ENCODE measurements around the gene TCL1A.
A peak's percentile ranks its signal among the peaks of the same experiment; 100 is the strongest.
"Not testable (repeated sequence)": the region's sequence is repeated elsewhere in the genome, so short reads cannot be mapped to it uniquely, and the experiment has no call there.

TCL1A gene

DNA sequence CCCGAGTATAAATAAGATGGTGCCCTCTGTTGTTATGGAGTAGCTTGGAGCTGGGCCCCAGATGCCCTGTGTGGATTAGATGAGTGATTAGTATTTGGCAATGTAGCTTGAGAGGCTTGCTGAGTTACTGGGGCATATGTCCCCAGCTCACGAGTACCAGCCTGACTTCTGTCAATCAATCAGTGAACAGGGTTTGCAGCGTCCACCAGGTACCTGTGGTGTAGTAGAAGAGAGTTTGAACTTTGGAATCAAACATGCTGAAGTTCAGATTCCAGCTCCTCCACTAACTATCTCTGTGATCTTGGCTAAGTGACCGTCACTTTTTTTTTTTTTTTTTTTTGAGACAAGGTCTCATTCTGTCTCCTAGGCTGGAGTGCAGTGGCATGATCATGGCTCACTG is 39.3 kb downstream of the TCL1A start:
- H3K36me3 ChIP-seq (ENCODE audit: control insufficient read depth, insufficient read depth, low read length, severe bottlenecking) = no peaks in the 10 kb centered on the region
- H3K27me3 ChIP-seq (replicated peaks; ENCODE audit: control insufficient read depth, insufficient read depth, low read length) = peaks cover 36% of the 10 kb centered on the region
- H3K9me3 ChIP-seq (ENCODE audit: control insufficient read depth, low read length) = peaks cover 9% of the 10 kb centered on the region
- no peaks in the 10 kb centered on the region for H3K4me1 ChIP-seq (ENCODE audit: control insufficient read depth, insufficient read depth, low read length)
- no peak overlapping the region for H3K4me3 ChIP-seq (ENCODE audit: low read length)
- no peak overlapping the region for H3K9ac ChIP-seq (ENCODE audit: low read length)
- DNase-seq (ENCODE audit: low read depth) = no peak

- Histone ChIP-seq H3K9ac (ENCODE audit: low read length) (no peak overlapping the region), H3K36me3 (ENCODE audit: control insufficient read depth, insufficient read depth, low read length, severe bottlenecking) (no peaks in the 10 kb centered on the region), H3K9me3 (ENCODE audit: control insufficient read depth, low read length) (peaks cover 8% of the 10 kb centered on the region), H3K4me3 (ENCODE audit: low read length) (no peak overlapping the region), H3K4me1 (ENCODE audit: control insufficient read depth, insufficient read depth, low read length) (no peaks in the 10 kb centered on the region), H3K27me3 (replicated peaks; ENCODE audit: control insufficient read depth, insufficient read depth, low read length) (peaks cover 46% of the 10 kb centered on the region)
- DNase-seq (ENCODE audit: low read depth) = no peak
These were observed 45.6 kb downstream of the TCL1A start for GRCh38 chr14:95668235-95668772.

GRCh38 chr14:95667249-95667693 is 46.7 kb downstream of the TCL1A start:
- DNase-seq (ENCODE audit: low read depth) = no peak
- H3K9ac ChIP-seq (ENCODE audit: low read length) = no peak overlapping the region
- peaks cover 38% of the 10 kb centered on the region for H3K27me3 ChIP-seq (replicated peaks; ENCODE audit: control insufficient read depth, insufficient read depth, low read length)
- H3K9me3 ChIP-seq (ENCODE audit: control insufficient read depth, low read length) = peaks cover 8% of the 10 kb centered on the region
- H3K4me3 ChIP-seq (ENCODE audit: low read length) = no peak overlapping the region
- no peaks in the 10 kb centered on the region for H3K4me1 ChIP-seq (ENCODE audit: control insufficient read depth, insufficient read depth, low read length)
- H3K36me3 ChIP-seq (ENCODE audit: control insufficient read depth, insufficient read depth, low read length, severe bottlenecking) = no peaks in the 10 kb centered on the region

DNA sequence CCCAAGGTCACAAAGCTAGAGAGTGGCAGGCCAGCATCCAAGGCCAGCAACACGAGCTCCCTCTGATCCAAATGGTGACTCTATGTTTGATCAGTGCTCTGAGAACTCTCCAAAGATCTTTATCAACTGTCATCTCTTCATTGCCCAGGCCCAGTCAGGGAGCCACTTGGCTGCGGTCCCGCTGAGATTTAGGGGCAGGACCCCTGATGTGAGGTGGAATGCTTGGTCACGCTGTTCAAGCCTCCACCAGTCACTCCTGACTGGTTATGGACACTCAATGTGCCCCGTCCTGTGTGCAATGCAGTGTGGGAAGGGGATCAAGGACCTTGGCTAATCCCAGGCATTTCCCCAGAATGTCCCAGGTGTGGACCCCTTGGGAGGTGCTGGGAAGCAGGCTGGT is 47.5 kb downstream of the TCL1A start:
- H3K27me3 ChIP-seq (replicated peaks; ENCODE audit: control insufficient read depth, insufficient read depth, low read length) = peaks cover 37% of the 10 kb centered on the region
- no peaks in the 10 kb centered on the region for H3K4me1 ChIP-seq (ENCODE audit: control insufficient read depth, insufficient read depth, low read length)
- no peak for DNase-seq (ENCODE audit: low read depth)
- H3K4me3 ChIP-seq (ENCODE audit: low read length) = no peak overlapping the region
- H3K36me3 ChIP-seq (ENCODE audit: control insufficient read depth, insufficient read depth, low read length, severe bottlenecking) = no peaks in the 10 kb centered on the region
- H3K9ac ChIP-seq (ENCODE audit: low read length) = no peak overlapping the region
- H3K9me3 ChIP-seq (ENCODE audit: control insufficient read depth, low read length) = peaks cover 8% of the 10 kb centered on the region

GRCh38 chr14:95665530-95665929 is 48.4 kb downstream of the TCL1A start:
- H3K4me1 ChIP-seq (ENCODE audit: control insufficient read depth, insufficient read depth, low read length); H3K9ac ChIP-seq (ENCODE audit: low read length); H3K4me3 ChIP-seq (ENCODE audit: low read length); H3K36me3 ChIP-seq (ENCODE audit: control insufficient read depth, insufficient read depth, low read length, severe bottlenecking); DNase-seq (ENCODE audit: low read depth); H3K9me3 ChIP-seq (ENCODE audit: control insufficient read depth, low read length): not testable (repeated sequence)
- H3K27me3 ChIP-seq (replicated peaks; ENCODE audit: control insufficient read depth, insufficient read depth, low read length) = peaks cover 46% of the 10 kb centered on the region

GRCh38 chr14:95664546-95664945 is 49.4 kb downstream of the TCL1A start:
- no peaks in the 10 kb centered on the region for H3K4me1 ChIP-seq (ENCODE audit: control insufficient read depth, insufficient read depth, low read length)
- peaks cover 2% of the 10 kb centered on the region for H3K9me3 ChIP-seq (ENCODE audit: control insufficient read depth, low read length)
- no peak overlapping the region for H3K9ac ChIP-seq (ENCODE audit: low read length)
- DNase-seq (ENCODE audit: low read depth) = no peak
- no peak overlapping the region for H3K4me3 ChIP-seq (ENCODE audit: low read length)
- no peaks in the 10 kb centered on the region for H3K36me3 ChIP-seq (ENCODE audit: control insufficient read depth, insufficient read depth, low read length, severe bottlenecking)
- peaks cover 46% of the 10 kb centered on the region for H3K27me3 ChIP-seq (replicated peaks; ENCODE audit: control insufficient read depth, insufficient read depth, low read length)

- DNase-seq (ENCODE audit: low read depth) = no peak
- H3K4me1 ChIP-seq (ENCODE audit: control insufficient read depth, insufficient read depth, low read length) = no peaks in the 10 kb centered on the region
- H3K36me3 ChIP-seq (ENCODE audit: control insufficient read depth, insufficient read depth, low read length, severe bottlenecking) = no peaks in the 10 kb centered on the region
- no peaks in the 10 kb centered on the region for H3K9me3 ChIP-seq (ENCODE audit: control insufficient read depth, low read length)
- H3K4me3 ChIP-seq (ENCODE audit: low read length) = no peak overlapping the region
- H3K9ac ChIP-seq (ENCODE audit: low read length) = no peak overlapping the region
- H3K27me3 ChIP-seq (replicated peaks; ENCODE audit: control insufficient read depth, insufficient read depth, low read length) = peaks cover 47% of the 10 kb centered on the region
These were observed 49.9 kb downstream of the TCL1A start for GRCh38 chr14:95664066-95664465.

- H3K9ac ChIP-seq (ENCODE audit: low read length) = no peak overlapping the region
- no peak for DNase-seq (ENCODE audit: low read depth)
- H3K9me3 ChIP-seq (ENCODE audit: control insufficient read depth, low read length) = no peaks in the 10 kb centered on the region
- no peaks in the 10 kb centered on the region for H3K4me1 ChIP-seq (ENCODE audit: control insufficient read depth, insufficient read depth, low read length)
- peaks cover 48% of the 10 kb centered on the region for H3K27me3 ChIP-seq (replicated peaks; ENCODE audit: control insufficient read depth, insufficient read depth, low read length)
- no peak overlapping the region for H3K4me3 ChIP-seq (ENCODE audit: low read length)
- no peaks in the 10 kb centered on the region for H3K36me3 ChIP-seq (ENCODE audit: control insufficient read depth, insufficient read depth, low read length, severe bottlenecking)
These were observed 50.6 kb downstream of the TCL1A start for GRCh38 chr14:95663226-95663797.

- H3K4me1 ChIP-seq (ENCODE audit: control insufficient read depth, insufficient read depth, low read length) = no peaks in the 10 kb centered on the region
- no peaks in the 10 kb centered on the region for H3K36me3 ChIP-seq (ENCODE audit: control insufficient read depth, insufficient read depth, low read length, severe bottlenecking)
- no peak overlapping the region for H3K4me3 ChIP-seq (ENCODE audit: low read length)
- H3K9ac ChIP-seq (ENCODE audit: low read length) = no peak overlapping the region
- no peaks in the 10 kb centered on the region for H3K9me3 ChIP-seq (ENCODE audit: control insufficient read depth, low read length)
- peaks cover 45% of the 10 kb centered on the region for H3K27me3 ChIP-seq (replicated peaks; ENCODE audit: control insufficient read depth, insufficient read depth, low read length)
- peak; percentile 12 for DNase-seq (ENCODE audit: low read depth)
These were observed 51.3 kb downstream of the TCL1A start for GRCh38 chr14:95662376-95663186.

- H3K36me3 ChIP-seq (ENCODE audit: control insufficient read depth, insufficient read depth, low read length, severe bottlenecking) = no peaks in the 10 kb centered on the region
- peaks cover 37% of the 10 kb centered on the region for H3K27me3 ChIP-seq (replicated peaks; ENCODE audit: control insufficient read depth, insufficient read depth, low read length)
- no peaks in the 10 kb centered on the region for H3K9me3 ChIP-seq (ENCODE audit: control insufficient read depth, low read length)
- H3K9ac ChIP-seq (ENCODE audit: low read length) = no peak overlapping the region
- no peak for DNase-seq (ENCODE audit: low read depth)
- no peak overlapping the region for H3K4me3 ChIP-seq (ENCODE audit: low read length)
- no peaks in the 10 kb centered on the region for H3K4me1 ChIP-seq (ENCODE audit: control insufficient read depth, insufficient read depth, low read length)
These were observed 53.0 kb downstream of the TCL1A start for GRCh38 chr14:95660651-95661515.

GRCh38 chr14:95659990-95660385 is 53.9 kb downstream of the TCL1A start:
- Histone ChIP-seq H3K4me3 (ENCODE audit: low read length) (no peak overlapping the region), H3K9me3 (ENCODE audit: control insufficient read depth, low read length) (no peaks in the 10 kb centered on the region), H3K4me1 (ENCODE audit: control insufficient read depth, insufficient read depth, low read length) (no peaks in the 10 kb centered on the region), H3K27me3 (replicated peaks; ENCODE audit: control insufficient read depth, insufficient read depth, low read length) (peaks cover 42% of the 10 kb centered on the region), H3K9ac (ENCODE audit: low read length) (no peak overlapping the region), H3K36me3 (ENCODE audit: control insufficient read depth, insufficient read depth, low read length, severe bottlenecking) (no peaks in the 10 kb centered on the region)
- DNase-seq (ENCODE audit: low read depth) = no peak

All from adipocyte (in vitro differentiated cells).